OCI-LY1 (cell line): ENCODE measurements around the gene OSBPL2.

ENCODE experiments used
- H2AFZ ChIP-seq: fragments of 200-600 bp; sonication (generic), shearing (Covaris generic); 2 replicates; pipeline ENCODE4 v1.6.0; 2014; ENCODE audit warnings: antibody characterized with exemption, mild to moderate bottlenecking, low read length
- H3F3A ChIP-seq: fragments of 200-600 bp; sonication (generic), shearing (Covaris generic); 2 replicates; pipeline ENCODE4 v1.6.0; 2014; ENCODE audit warnings: mild to moderate bottlenecking, antibody characterized with exemption, low read length, moderate library complexity; ENCODE audit not compliant: insufficient read depth
- H3K27ac ChIP-seq: fragments of 200-600 bp; sonication (generic); 2 replicates; pipeline ENCODE4 v1.5.1; 2014; ENCODE audit warnings: low read length, mixed run types, mild to moderate bottlenecking, low read depth; ENCODE audit not compliant: poor library complexity, severe bottlenecking
- H3K27me3 ChIP-seq: fragments of 200-600 bp; sonication (generic); 2 replicates; pipeline ENCODE4 v1.6.0; 2014; ENCODE audit warnings: antibody characterized with exemption, mild to moderate bottlenecking, low read length, moderate library complexity; ENCODE audit not compliant: insufficient read depth
- H3K36me3 ChIP-seq: fragments of 200-600 bp; sonication (generic); 2 replicates; pipeline ENCODE4 v1.6.1; 2014; ENCODE audit warnings: mild to moderate bottlenecking, antibody characterized with exemption, low read length, moderate library complexity, mixed read lengths; ENCODE audit not compliant: insufficient read depth
- H3K4me1 ChIP-seq: fragments of 200-600 bp; sonication (generic); 2 replicates; pipeline ENCODE4 v1.5.1; 2014; ENCODE audit warnings: mild to moderate bottlenecking, low read length, moderate library complexity; ENCODE audit not compliant: insufficient read depth, severe bottlenecking
- H3K4me2 ChIP-seq: fragments of 200-600 bp; sonication (generic), shearing (Covaris generic); 2 replicates; pipeline ENCODE4 v1.6.1; 2014; ENCODE audit warnings: low read length
- H3K4me3 ChIP-seq: fragments of 200-600 bp; sonication (generic); 2 replicates; pipeline ENCODE4 v1.5.1; 2014; ENCODE audit warnings: low read length, low read depth, mild to moderate bottlenecking, mixed read lengths; ENCODE audit not compliant: poor library complexity, severe bottlenecking
- H3K79me2 ChIP-seq: fragments of 200-600 bp; shearing (Covaris generic); 2 replicates; pipeline ENCODE4 v1.6.1; 2016; ENCODE audit warnings: mixed run types, low read length, mixed read lengths; ENCODE audit not compliant: insufficient read depth
- H3K9ac ChIP-seq: fragments of 200-600 bp; sonication (generic), shearing (Covaris generic); 2 replicates; pipeline ENCODE4 v1.6.1; 2014; ENCODE audit warnings: mild to moderate bottlenecking, low read length, mixed read lengths
- H3K9me2 ChIP-seq: fragments of 200-600 bp; sonication (generic), shearing (Covaris generic); 2 replicates; pipeline ENCODE4 v1.6.1; 2014; ENCODE audit warnings: low read depth, mild to moderate bottlenecking, low read length, mixed read lengths
- H3K9me3 ChIP-seq: fragments of 200-600 bp; shearing (Covaris generic); 2 replicates; pipeline ENCODE4 v1.6.1; 2014; ENCODE audit warnings: low read length, mixed read lengths
- H4K20me1 ChIP-seq: fragments of 200-600 bp; sonication (generic), shearing (Covaris generic); 2 replicates; pipeline ENCODE4 v1.6.0; 2016; ENCODE audit warnings: mild to moderate bottlenecking, low read length; ENCODE audit not compliant: insufficient read depth
- EZH2 ChIP-seq: fragments of 200-600 bp; sonication (generic), shearing (Covaris generic); IDR thresholded peaks from 2 replicates; pipeline ENCODE4 v1.8.0; 2017; ENCODE audit warnings: borderline replicate concordance, mixed run types, mild to moderate bottlenecking, antibody characterized with exemption, low read length, moderate library complexity, mixed read lengths
- TF ChIP-seq, protein P1 (sequence below): fragments of 200-600 bp; sonication (generic), shearing (Covaris generic); IDR thresholded peaks from 2 replicates; pipeline ENCODE4 v1.5.1; 2017; ENCODE audit warnings: mild to moderate bottlenecking, antibody characterized with exemption, low read length, moderate library complexity, mixed read lengths

OSBPL2 gene

GRCh38 chr20:62220666-62221568, 17.4 kb upstream of the OSBPL2 start:
- H3K27ac ChIP-seq: no peak overlapping the region
- no peaks in the 10 kb centered on the region for H3K4me1 ChIP-seq
- no peak overlapping the region for H3K4me2 ChIP-seq
- H4K20me1 ChIP-seq: no peaks in the 10 kb centered on the region
- H3F3A ChIP-seq: no peaks in the 10 kb centered on the region
- H2AFZ ChIP-seq: no peak overlapping the region
- no peaks in the 10 kb centered on the region for H3K79me2 ChIP-seq
- no peaks in the 10 kb centered on the region for H3K9me3 ChIP-seq
- no peak for TF ChIP-seq EZH2
- TF ChIP-seq, protein P1, sequence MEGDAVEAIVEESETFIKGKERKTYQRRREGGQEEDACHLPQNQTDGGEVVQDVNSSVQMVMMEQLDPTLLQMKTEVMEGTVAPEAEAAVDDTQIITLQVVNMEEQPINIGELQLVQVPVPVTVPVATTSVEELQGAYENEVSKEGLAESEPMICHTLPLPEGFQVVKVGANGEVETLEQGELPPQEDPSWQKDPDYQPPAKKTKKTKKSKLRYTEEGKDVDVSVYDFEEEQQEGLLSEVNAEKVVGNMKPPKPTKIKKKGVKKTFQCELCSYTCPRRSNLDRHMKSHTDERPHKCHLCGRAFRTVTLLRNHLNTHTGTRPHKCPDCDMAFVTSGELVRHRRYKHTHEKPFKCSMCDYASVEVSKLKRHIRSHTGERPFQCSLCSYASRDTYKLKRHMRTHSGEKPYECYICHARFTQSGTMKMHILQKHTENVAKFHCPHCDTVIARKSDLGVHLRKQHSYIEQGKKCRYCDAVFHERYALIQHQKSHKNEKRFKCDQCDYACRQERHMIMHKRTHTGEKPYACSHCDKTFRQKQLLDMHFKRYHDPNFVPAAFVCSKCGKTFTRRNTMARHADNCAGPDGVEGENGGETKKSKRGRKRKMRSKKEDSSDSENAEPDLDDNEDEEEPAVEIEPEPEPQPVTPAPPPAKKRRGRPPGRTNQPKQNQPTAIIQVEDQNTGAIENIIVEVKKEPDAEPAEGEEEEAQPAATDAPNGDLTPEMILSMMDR: no peak
- H3K4me3 ChIP-seq: no peak overlapping the region
- H3K9ac ChIP-seq: no peak overlapping the region
- no peaks in the 10 kb centered on the region for H3K36me3 ChIP-seq
- H3K27me3 ChIP-seq: peaks cover 5% of the 10 kb centered on the region; the same call in 1 of the 2 replicates
- no peaks in the 10 kb centered on the region for H3K9me2 ChIP-seq

- no peaks in the 10 kb centered on the region for H4K20me1 ChIP-seq
- H2AFZ ChIP-seq: no peak overlapping the region
- TF ChIP-seq, protein P1: no peak
- TF ChIP-seq EZH2: no peak
- no peak overlapping the region for H3K9ac ChIP-seq
- peaks cover 5% of the 10 kb centered on the region; the same call in 1 of the 2 replicates for H3K27me3 ChIP-seq
- no peak overlapping the region for H3K27ac ChIP-seq
- H3K4me1 ChIP-seq: no peaks in the 10 kb centered on the region
- no peaks in the 10 kb centered on the region for H3K9me3 ChIP-seq
- H3K36me3 ChIP-seq: no peaks in the 10 kb centered on the region
- no peaks in the 10 kb centered on the region for H3K79me2 ChIP-seq
- H3K9me2 ChIP-seq: no peaks in the 10 kb centered on the region
- no peak overlapping the region for H3K4me2 ChIP-seq
- H3K4me3 ChIP-seq: no peak overlapping the region
- H3F3A ChIP-seq: no peaks in the 10 kb centered on the region
These were observed 16.0 kb upstream of the OSBPL2 start for GRCh38 chr20:62222266-62222850.

GRCh38 chr20:62222972-62223371, 15.3 kb upstream of the OSBPL2 start:
- Histone ChIP-seq H3K4me2 (no peak overlapping the region), H3K79me2 (no peaks in the 10 kb centered on the region), H3K36me3 (no peaks in the 10 kb centered on the region), H3K9ac (no peak overlapping the region), H3K27me3 (peaks cover 5% of the 10 kb centered on the region; the same call in 1 of the 2 replicates), H3K4me1 (no peaks in the 10 kb centered on the region), H3K9me2 (no peaks in the 10 kb centered on the region), H3K27ac (no peak overlapping the region), H3F3A (no peaks in the 10 kb centered on the region), H4K20me1 (no peaks in the 10 kb centered on the region), H2AFZ (no peak overlapping the region), H3K9me3 (no peaks in the 10 kb centered on the region), H3K4me3 (no peak overlapping the region)
- TF ChIP-seq, protein P1: no peak
- no peak for TF ChIP-seq EZH2
